Heart left ventricle (tissue), 16 donors: ENCODE measurements around the gene XPR1. TPM values are rescaled to one million over a fixed set of nuclear protein-coding genes. Genes with fewer than 3 reads are reported as not detected.

ENCODE experiments used
- ATAC-seq, 4 donors: fragments of 200-7000 bp; cut with Tn5 transposase; one replicate each; pipeline ENCODE4 v1.9.1; 2020 to 2022; ENCODE audit warnings: moderate library complexity in 4 of 4, mild to moderate bottlenecking in 3 of 4, moderate number of reproducible peaks in 1 of 4
- DNase-seq, 5 donors: peaks; one replicate each; pipeline ENCODE4 v3.0.0-alpha.2; 2020
- H3K27ac ChIP-seq, 12 donors: fragments of 200-600 bp; sonication (generic) in 4 of 12; one replicate each; pipeline versions ENCODE4 v1.5.0 to v1.8.0; 2016 to 2022; ENCODE audit warnings: mild to moderate bottlenecking in 2 of 12
- H3K27me3 ChIP-seq, 9 donors: fragments of 200-600 bp; sonication (generic) in 2 of 9; one replicate each; pipeline versions ENCODE4 v1.5.1 to v1.8.0; 2016 to 2022; ENCODE audit warnings: mild to moderate bottlenecking in 3 of 9
- H3K36me3 ChIP-seq, 9 donors: fragments of 200-600 bp; sonication (generic) in 2 of 9; one replicate each; pipeline versions ENCODE4 v1.5.0 to v1.8.0; 2018 to 2022; ENCODE audit warnings: mild to moderate bottlenecking in 2 of 9
- H3K4me1 ChIP-seq, 12 donors: fragments of 200-600 bp; sonication (generic) in 4 of 12; one replicate each; pipeline versions ENCODE4 v1.5.0 to v1.8.0; 2016 to 2022; ENCODE audit warnings: mild to moderate bottlenecking in 3 of 12
- H3K4me3 ChIP-seq, 12 donors: fragments of 200-600 bp; sonication (generic) in 4 of 12; one replicate each; pipeline versions ENCODE4 v1.5.0 to v1.8.0; 2017 to 2022; ENCODE audit warnings: mild to moderate bottlenecking in 9 of 12, moderate library complexity in 4 of 12
- H3K9me3 ChIP-seq, 12 donors: fragments of 200-600 bp; sonication (generic) in 4 of 12; one replicate each; pipeline versions ENCODE4 v1.5.0 to v1.8.0; 2016 to 2022; ENCODE audit warnings: mild to moderate bottlenecking in 1 of 12
- POLR2A ChIP-seq, 2 donors: fragments of 450-650 bp; IDR thresholded peaks; one replicate each; pipeline ENCODE4 v1.6.1; 2017; ENCODE audit warnings: antibody characterized with exemption in 2 of 2, mild to moderate bottlenecking in 2 of 2, moderate library complexity in 2 of 2
- WGBS, 4 donors: extraction: QIAGEN DNeasy Blood & Tissue Kit in 2 of 4; methylation state at CpG; one replicate each; pipeline versions ENCODE4 v1.1.5 to v1.1.7; 2013 to 2018; 5-methylcytosine and 5-hydroxymethylcytosine counted together
- intact Hi-C, 10 donors: fragments of 100-400 bp; cut with DNase I; formaldehyde crosslinking; loops; one replicate each; pipeline versions ENCODE4 v1.11.1 to v1.14.2; 2022
- polyA plus RNA-seq, 2 donors: library from polyadenylated mRNA; stranded (reverse); fragments of 200-250 nt; gene quantifications; one replicate each; pipeline ENCODE4 v1.2.3, GENCODE V29; 2013
- total RNA-seq, 9 donors: library from RNA; depleted of rRNA in 2 of 9; stranded (reverse); fragments of >200 nt in 2 of 9; fragmentation: NEBNext Ultra II Directional in 3 of 9; extraction: Animal tissue kit (Norgen Biotek cat#: 25700) in 3 of 9; gene quantifications; one replicate each; pipeline versions ENCODE4 v1.1.0 to v1.2.4, GENCODE V29; 2016 to 2023
- TF ChIP-seq, protein P1 (sequence below), 12 donors: fragments of 200-600 bp; sonication (generic) in 4 of 12; IDR thresholded peaks; one replicate each; pipeline versions ENCODE4 v1.5.0 to v1.8.0; 2018 to 2022; ENCODE audit warnings: antibody characterized with exemption in 12 of 12, mild to moderate bottlenecking in 5 of 12
- donor health status: ischemic (EF 13 %, LVEDD 7.1; RV severe dilation, severe dysfunction).
- donor health status: healthy with polysubstance abuse.
- donor health status: DM: no; HTN: yes; CAD: no.
- donor health status: DM: no; HTN: no; CAD: no.
- donor health status: ischemic (EF 25% LVEDD 6.9; RV normal size, moderate dysfunction).
- donor health status: ischemic (EF 25% LVEDD 5.7; RV mildly dilated, moderate dysfunction).
- donor health status: healthy.
- donor health status: DM: yes; HTN: yes; CAD: no.
- donor health status: ischemic (EF 35%, LVEDD 5.7; RV mildly dilated, moderate dysfunction).
- donor health status: nonischemic (EF 11% LVEDD 7.7; RV severe dilation, severe dysfunction).
- donor health status: DM: yes; HTN: yes; CAD: no.
- donor health status: PGD.
- donor health status: ischemic (EF 29% LVEDD 5.4; RV normal size, mild dysfunction).
- donor health status: nonischemic (EF 23%, LVEDD 6.1; RV moderate dilation, normal function).

Gene XPR1
- total and polyA plus RNA-seq, 11 donors: 18.6 to 163 (median 59.8) TPM

DNA sequence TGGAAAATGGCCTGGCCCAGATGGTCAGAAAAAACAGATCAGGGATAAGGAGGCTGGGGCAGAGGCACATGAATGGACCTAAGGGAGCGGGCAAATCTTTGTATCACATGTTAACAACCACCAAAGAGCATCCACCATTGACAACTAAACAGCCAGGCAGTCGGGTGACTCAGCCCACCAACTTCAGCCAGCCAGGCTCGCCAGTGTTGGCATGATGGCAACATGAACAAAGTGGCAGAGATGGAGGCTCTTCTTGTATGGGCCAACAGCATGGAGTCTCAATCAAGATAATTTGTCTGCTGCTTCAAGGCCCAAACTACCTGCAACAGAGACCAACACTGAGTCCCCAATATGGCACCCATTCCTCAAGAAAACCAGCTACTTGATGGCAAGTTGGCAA is 264.3 kb downstream of the XPR1 start:
- Histone ChIP-seq H3K9me3 (no peaks in the 10 kb centered on the region), H3K27me3 (no peaks in the 10 kb centered on the region), H3K4me3 (no peak overlapping the region), H3K4me1 (peaks cover 0 to 25% (median 0%) of the 10 kb centered on the region in 12 donors), H3K36me3 (no peaks in the 10 kb centered on the region), H3K27ac (no peak overlapping the region)
- TF ChIP-seq POLR2A (IDR thresholded peaks at IDR 0.05): no peak
- 93 to 98% (median 97%) methylated on average over 3 of the region's 3 CpGs for WGBS, 4 donors
- intact Hi-C loops: no loop called here
- ATAC-seq: no peak
- no peak for DNase-seq

DNA sequence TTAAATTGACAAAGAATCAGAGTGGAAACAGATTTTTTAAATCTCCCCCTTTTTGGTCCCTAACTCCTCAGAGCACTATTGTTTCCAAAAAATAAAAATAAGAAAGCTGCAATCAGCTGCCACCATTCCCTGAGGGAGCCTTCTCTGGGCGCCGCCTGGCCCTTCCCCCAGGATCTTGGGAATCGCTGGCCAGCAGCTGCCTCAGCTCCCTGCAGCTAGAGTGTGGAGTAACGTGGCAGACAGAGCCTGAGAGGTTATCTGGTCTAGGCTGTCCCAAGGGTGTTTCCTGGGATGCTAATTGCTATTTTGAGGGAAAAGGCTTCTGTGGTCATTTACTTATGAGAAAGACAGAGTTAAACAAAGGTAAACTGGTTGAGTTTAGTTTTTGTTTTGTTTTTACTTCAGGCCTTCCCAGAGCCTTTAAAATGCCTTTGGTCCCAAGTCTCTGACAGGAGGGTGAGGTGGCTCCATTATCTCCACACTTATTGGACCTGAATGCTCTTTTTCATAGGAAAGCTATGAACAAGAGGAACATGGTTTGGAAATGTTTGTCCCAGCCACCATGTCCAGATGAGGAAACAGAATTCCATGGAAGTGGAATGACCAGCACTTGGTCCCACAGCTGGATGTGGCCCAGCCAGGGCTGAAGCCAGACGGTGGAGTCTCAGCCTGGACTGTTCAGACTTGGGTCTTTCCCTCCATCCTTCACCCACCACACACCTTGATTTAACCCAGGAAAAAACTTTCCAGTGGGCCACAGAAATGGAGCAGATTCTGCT is 266.8 kb downstream of the XPR1 start:
- H3K4me1 ChIP-seq: peaks cover 0 to 18% (median 0%) of the 10 kb centered on the region in 12 donors
- intact Hi-C loops: no loop called here
- DNase-seq (no peak), ATAC-seq (peak in 2 of 4 donors; percentile 35 to 54)
- no peak for TF ChIP-seq POLR2A (IDR thresholded peaks at IDR 0.05)
- TF ChIP-seq, protein P1, sequence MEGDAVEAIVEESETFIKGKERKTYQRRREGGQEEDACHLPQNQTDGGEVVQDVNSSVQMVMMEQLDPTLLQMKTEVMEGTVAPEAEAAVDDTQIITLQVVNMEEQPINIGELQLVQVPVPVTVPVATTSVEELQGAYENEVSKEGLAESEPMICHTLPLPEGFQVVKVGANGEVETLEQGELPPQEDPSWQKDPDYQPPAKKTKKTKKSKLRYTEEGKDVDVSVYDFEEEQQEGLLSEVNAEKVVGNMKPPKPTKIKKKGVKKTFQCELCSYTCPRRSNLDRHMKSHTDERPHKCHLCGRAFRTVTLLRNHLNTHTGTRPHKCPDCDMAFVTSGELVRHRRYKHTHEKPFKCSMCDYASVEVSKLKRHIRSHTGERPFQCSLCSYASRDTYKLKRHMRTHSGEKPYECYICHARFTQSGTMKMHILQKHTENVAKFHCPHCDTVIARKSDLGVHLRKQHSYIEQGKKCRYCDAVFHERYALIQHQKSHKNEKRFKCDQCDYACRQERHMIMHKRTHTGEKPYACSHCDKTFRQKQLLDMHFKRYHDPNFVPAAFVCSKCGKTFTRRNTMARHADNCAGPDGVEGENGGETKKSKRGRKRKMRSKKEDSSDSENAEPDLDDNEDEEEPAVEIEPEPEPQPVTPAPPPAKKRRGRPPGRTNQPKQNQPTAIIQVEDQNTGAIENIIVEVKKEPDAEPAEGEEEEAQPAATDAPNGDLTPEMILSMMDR (IDR thresholded peaks at IDR 0.05): no peak
- no peaks in the 10 kb centered on the region for H3K36me3 ChIP-seq
- H3K9me3 ChIP-seq: no peaks in the 10 kb centered on the region
- no peaks in the 10 kb centered on the region for H3K27me3 ChIP-seq
- H3K4me3 ChIP-seq: no peak overlapping the region
- H3K27ac ChIP-seq: peak overlapping the region in 1 of 12 donors; percentile 46
- 50 to 66% (median 55%) methylated on average over 5 of the region's 5 CpGs for WGBS, 4 donors

DNA sequence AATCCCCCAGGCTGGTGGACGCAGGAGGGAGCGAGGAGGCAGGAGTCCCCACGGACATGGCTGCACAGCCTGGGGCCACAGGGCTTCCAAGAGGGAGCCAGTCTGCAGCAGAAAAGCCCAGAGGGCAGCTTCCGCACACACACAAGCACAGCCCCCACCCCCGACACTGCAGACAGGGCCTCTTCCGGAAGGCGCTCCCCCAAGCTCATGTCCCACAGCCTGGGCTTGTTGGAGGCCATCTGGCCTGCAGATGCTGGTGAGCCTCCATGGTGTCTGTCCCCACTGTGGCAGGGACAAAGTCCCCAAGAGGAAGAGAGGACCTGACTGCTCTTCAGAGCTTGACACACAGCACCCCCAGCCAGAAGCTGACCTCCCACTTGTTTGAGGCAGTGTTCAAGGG is 267.4 kb downstream of the XPR1 start:
- ATAC-seq (no peak), DNase-seq (no peak)
- H3K4me1 ChIP-seq: peaks cover 0 to 14% (median 0%) of the 10 kb centered on the region in 12 donors
- no peak for TF ChIP-seq POLR2A (IDR thresholded peaks at IDR 0.05)
- TF ChIP-seq, protein P1 (IDR thresholded peaks at IDR 0.05): no peak
- WGBS, 4 donors: 88 to 100% (median 92%) methylated on average over 2 to 7 of the region's 7 CpGs
- H3K27me3 ChIP-seq: no peaks in the 10 kb centered on the region
- H3K27ac ChIP-seq: no peak overlapping the region
- H3K36me3 ChIP-seq: no peaks in the 10 kb centered on the region
- H3K4me3 ChIP-seq: no peak overlapping the region
- intact Hi-C loops: no loop called here
- no peaks in the 10 kb centered on the region for H3K9me3 ChIP-seq

DNA sequence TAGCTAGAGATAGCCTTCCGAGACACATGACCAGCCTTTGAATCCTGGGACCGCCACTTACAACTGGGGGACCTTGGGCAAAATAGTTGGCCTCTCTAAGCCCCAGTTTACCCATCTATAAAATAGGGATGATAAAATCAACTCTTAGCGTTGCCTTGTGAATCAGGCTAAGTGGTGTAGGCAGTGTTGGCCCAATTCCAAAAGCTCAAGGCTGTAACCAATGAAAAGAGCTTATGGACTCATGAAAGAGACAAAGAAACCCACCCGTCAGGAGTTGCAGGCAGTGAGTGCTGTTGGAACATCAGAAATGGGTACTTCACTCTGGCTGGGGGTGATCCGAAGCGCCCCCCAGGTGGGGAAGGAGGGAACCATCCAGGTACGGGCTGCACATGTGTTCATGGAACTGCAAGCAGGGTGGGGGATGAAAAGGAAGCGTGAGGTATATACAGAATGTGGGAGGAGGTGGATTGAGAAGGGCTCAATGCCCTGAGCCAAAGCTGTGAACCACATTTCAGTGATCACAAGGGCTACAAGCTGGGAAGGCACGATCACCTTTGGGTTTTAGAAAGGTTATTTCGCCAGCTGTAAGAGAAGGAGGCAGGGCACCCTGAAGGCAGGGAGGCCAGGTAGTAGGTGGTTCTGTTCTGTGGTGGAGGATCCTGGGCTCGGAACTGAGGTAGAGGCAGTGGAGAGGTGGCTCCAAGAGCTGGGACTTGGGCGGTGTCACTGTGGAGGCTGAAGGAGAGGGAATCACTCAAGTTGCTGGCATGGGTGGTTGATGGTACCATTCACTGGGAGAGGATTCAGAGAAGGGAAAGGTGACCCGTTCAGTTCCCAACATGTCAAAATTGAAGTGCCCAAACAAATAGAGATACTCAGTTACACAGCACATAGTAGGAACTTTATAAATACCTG is 269.5 kb downstream of the XPR1 start:
- H3K27ac ChIP-seq: no peak overlapping the region
- no peaks in the 10 kb centered on the region for H3K36me3 ChIP-seq
- no peaks in the 10 kb centered on the region for H3K9me3 ChIP-seq
- WGBS, 4 donors: 84 to 90% (median 88%) methylated on average over 13 of the region's 13 CpGs
- ATAC-seq: no peak
- DNase-seq: no peak
- no peaks in the 10 kb centered on the region for H3K27me3 ChIP-seq
- intact Hi-C loops: no loop called here
- TF ChIP-seq POLR2A (IDR thresholded peaks at IDR 0.05): no peak
- TF ChIP-seq, protein P1 (IDR thresholded peaks at IDR 0.05): no peak
- no peak overlapping the region for H3K4me3 ChIP-seq
- H3K4me1 ChIP-seq: peaks cover 0 to 14% (median 0%) of the 10 kb centered on the region in 12 donors
